CD4-positive, alpha-beta T cell treated with Interleukin-21 for 1 hour (primary cell): ENCODE measurements around the gene LYPD4.
A peak's percentile ranks its signal among the peaks of the same experiment; 100 is the strongest.

Experiments used
- DNase-seq: peaks from one replicate; pipeline ENCODE4 v3.0.0-alpha.2; 2020

Gene LYPD4

GRCh38 chr19:41850381-41850780 is 5.9 kb upstream of the LYPD4 start:
- DNase-seq: no peak

DNA sequence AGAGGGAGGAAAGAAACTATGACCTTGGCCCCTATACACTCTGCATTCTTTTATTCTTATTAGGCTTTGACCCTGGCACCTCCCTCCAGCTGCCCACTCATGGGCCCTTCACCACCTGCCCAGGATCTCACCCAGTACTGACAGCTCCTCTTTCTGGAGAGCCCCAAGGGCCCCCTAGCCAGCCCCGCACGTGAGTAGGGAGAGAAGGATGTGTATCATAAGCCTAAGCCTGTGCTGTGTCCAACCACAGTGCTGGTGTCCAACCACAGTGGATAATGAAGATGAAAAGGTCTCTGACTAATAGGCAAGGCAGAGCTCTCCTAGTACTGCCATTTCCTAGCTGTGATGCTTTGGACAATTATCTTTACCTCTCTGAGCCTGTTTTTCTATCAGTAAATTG is 4.6 kb upstream of the LYPD4 start:
- DNase-seq: no peak

GRCh38 chr19:41848666-41849065 is 4.2 kb upstream of the LYPD4 start:
- no peak for DNase-seq

GRCh38 chr19:41847351-41848105 is 3.0 kb upstream of the LYPD4 start:
- DNase-seq: no peak

DNA sequence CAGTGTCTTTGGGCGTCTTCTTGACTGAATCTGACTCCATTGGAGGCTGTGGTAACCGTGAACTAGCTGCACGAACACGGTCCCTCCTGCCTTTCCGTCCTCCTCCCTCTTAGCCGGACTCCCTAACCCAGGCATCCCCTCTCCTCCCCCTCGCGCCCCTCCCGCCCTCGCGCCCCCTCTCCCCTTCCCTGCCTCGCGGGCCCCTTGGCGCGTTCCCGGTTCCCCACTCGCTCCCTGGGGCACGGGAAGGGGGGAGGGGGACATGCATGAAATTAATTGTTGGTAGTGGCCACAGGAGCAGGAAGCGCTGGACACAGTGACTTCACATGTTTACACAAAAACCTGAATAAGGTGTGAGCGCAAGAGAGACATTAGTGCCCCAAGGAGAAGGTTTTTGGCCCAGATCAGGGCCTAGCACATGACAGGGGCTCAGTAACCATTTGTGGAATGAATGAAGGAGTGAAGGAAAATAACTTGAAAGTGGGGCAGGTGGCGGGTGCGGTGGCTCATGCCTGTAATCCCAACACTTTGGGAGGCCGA is 638 bp upstream of the LYPD4 start:
- no peak for DNase-seq

GRCh38 chr19:41845001-41845050 is 343 bp upstream of the LYPD4 start, which contains the start of gene DMRTC2:
Gene DMRTC2, plus strand, starts transcription at chr19:41845042. Its CDS starts 2,387 bp downstream, at chr19:41847429.
- no peak for DNase-seq

GRCh38 chr19:41843371-41843770 is 1.1 kb downstream of the LYPD4 start:
- DNase-seq: no peak

DNA sequence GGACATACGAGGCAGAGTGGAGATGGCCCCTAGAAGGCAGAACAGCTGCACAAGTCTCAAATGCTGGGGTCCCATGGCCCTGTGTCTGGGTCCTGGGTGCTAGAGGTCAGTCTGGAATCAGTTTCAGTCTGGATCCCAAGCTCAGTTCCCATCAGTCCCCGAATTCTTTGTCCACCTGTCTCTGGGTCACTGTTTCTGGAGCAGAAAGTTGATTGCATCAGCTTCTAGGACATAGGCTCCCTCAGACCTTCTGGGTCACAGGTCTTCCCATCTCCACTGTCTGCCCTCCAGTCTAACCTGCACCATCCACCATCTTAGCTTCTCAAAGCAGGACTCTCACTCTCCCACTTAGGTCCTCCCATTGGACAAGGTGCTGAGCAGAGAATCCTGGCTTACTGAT is 5.3 kb downstream of the LYPD4 start:
- no peak for DNase-seq

DNA sequence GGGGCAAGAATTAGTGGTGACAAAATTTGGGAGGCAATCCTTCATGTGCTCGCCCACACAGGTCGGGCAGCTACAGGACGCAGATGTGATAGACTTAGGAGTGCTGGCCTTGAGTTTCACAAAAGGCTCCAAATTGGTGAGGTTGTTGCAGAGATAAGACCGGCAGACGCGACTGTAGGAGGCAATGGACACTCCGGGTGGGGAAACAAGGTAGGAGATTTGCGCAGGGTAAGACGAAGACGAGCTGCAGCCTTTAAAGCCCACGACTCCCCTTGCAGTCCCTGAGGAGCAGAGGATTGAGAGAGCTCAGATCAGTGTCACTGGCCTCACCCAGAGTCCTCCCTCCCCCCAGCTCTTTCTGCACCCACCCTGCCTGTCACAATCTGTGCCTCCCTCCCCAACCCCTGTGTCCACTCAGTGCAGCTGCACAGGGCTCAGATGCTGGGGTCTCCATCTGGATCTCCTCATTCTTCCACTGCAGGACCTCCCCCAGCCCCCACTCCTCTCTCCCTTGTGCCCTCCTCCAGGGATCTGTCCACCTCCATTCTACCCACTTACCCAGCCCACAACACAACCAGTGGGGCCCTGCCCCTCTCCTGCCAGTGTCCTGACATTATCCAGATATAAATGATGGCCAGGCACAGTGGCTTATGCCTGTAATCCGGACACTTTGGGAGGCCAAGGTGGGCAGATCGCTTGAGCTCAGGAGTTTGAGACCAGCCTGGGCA is 6.3 kb downstream of the LYPD4 start:
- DNase-seq: no peak

DNA sequence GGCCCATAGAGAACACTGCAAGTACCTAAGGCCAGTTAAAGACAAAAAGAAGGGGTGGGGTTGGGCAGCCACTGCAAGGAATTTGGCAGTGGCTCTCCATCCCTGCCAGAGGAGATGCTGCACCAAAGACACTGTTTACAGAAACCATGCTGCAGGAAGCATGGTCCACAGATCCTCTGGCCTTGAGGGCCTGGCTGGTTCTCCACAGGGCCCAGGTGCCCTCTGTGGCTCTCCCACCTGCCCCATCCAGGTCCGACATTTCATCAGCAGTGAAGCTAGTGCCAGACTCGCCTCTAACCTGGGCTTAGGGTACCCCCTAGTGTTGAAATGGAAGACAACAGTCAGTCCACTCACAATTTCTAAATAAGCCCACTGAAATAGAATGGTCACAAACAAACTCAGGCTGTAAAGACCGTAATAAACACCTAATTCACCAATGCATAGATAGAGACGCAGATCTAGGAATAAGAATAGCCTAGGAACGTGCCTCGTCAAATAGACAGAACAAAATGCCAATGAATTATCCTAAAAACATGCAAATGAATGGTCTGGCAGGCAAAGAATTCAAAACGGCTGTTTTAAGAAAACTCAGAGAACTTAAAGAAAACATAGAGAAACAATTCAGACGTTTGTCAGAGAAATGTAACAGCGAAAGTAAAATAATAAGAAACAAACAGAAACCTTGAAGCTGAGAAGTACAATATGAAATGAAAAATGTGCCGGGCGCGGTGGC is 23.3 kb downstream of the LYPD4 start:
- DNase-seq: peak; percentile 64

DNA sequence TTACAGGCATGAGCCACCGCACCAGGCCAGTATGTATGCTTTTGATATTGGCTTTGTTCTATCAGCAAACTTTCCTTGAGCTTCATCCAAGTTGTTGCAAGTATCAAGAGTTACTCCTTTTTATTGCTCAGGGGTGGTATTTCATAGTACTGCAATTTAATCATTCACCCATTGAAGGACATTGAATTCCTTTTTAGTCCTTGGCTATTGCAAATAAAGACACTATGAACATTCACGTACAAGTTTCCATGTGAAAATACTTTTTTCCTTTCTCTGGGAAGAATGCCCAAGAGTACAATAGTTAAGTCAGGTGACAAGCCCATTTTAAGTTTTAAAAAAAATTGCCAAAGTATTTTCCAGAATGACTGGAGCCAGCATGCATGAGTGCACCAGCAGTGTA is 27.7 kb downstream of the LYPD4 start:
- no peak for DNase-seq

GRCh38 chr19:41815301-41815700 is 29.2 kb downstream of the LYPD4 start:
- DNase-seq: no peak

GRCh38 chr19:41813911-41814310 is 30.6 kb downstream of the LYPD4 start:
- DNase-seq: no peak

GRCh38 chr19:41811981-41812380 is 32.5 kb downstream of the LYPD4 start:
- no peak for DNase-seq

DNA sequence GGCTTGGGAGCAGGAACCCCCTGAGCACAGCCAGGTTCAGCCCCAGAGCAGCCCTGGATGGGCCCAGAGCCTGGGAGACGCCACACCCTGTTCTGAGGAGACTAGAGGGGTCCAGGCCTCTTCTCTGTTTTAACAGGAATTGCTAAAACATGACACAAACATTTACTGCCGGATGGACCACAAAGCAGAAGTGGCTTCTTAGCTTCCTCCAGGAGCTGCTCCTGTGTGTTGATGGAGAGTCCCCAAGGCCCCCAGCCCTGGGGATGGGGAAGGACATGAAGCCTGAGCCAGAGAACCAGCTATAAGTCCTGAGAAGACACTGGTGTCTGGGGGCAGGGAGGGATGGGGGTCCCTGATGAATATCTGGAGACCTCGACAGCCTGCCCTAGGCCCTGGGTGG is 33.4 kb downstream of the LYPD4 start:
- DNase-seq: peak; percentile 15

GRCh38 chr19:41810301-41810700 is 34.2 kb downstream of the LYPD4 start:
- no peak for DNase-seq

- peak; percentile 10 for DNase-seq
Observed at GRCh38 chr19:41808663-41809566, 35.6 kb downstream of the LYPD4 start.

DNA sequence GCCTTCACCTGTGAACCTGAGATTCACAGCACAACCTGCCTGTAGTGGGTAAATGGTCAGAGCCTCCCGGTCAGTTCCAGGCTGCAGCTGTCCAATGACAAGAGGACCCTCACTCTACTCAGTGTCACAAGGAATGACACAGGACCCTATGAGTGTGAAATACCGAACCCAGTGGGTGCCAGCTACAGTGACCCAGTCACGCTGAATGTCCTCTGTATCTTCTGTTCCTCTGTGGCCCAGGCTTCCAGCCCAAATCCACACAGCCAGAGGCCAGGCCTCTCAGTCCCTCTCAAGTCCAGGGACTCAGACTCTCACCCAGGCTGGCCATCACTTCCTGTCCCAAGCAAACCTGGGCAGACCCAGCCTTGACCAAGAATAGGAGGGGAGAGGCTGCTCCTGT is 37.3 kb downstream of the LYPD4 start:
- no peak for DNase-seq

DNA sequence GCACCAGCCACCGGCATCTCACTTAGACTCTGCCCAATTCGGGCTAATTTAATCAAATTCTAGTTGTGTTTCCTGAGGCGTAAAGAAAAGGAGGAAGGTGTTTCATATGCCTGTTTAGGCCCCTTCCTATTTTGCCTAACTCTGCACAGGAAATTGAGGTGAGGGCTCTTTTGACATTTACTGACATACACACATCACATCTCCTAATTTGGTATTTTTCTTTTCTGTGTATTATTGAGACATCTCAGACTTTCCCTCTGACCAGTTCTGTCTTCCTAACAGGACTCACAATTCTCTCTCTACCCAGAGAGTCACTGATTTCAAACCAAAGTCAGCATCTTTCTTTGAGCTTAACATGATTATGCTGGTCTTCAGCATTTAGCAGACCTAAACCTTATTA is 40.1 kb downstream of the LYPD4 start:
- DNase-seq: no peak

DNA sequence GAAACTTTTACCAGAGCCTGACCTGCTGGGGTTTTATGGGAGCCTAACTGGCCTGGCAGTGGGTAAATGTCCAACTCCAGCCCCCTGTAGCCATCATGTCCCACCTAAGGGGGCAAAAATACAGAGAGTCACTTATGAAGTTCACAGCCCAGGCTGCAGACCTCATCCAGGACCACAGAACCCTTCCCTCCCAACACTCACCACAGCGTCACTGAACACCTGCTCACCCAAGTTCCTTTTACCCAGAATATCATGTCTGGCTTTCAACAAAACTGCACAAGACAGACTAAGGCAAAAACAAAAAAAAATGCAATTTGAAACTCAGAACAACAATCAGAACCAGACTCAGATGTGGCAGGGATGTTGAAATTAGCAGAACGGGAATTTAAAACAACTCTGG is 41.7 kb downstream of the LYPD4 start:
- no peak for DNase-seq

DNA sequence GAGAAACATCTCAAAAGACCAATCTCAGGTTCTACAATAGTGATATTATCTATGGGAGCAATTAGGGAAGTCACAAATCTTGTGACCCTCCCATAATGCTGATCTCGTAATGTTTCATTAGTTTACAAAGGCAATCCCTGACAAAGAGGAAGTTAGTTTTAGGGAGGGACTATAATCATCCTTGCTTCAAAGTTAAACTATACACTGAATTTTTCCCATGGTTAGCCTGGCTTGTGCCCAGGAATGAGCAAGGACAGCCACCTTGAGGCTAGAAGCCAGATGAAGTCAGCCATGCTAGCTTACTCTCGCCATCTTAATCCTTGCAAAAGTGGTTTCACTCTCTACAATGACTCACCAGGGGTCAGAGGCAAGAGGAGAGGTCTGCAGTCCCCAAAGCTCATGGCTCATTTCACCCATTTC is 42.7 kb downstream of the LYPD4 start:
- DNase-seq: peak; percentile 12

- DNase-seq: no peak
Observed at GRCh38 chr19:41801031-41801430, 43.5 kb downstream of the LYPD4 start.

DNA sequence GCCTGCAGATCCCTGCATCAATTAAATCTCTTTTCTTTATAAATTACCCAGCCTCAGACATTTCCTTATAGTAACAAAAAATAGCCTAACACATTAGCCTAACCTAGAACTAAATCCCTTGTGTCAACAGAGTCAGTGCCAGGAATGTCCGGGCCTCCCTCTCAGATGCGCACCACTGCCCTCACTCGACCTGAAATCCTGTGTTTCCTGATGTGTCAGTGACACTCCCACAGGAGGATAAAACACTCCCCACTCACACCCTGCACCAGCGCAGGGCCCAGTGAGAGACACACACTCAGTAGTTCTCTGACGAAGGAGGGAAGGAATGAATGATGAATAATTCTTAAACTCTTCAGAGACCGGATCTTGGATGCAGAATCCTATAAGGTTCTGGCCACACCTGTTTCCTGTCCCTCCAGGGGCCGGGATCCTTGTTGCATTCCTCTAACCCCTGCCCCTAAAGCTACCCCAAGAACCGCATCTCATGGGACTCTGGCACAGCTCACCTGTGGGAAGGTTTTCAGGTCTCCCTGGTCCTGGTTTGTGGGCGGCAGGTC is 45.0 kb downstream of the LYPD4 start:
- no peak for DNase-seq
